Lower lobe of right lung (tissue), 2 donors: ENCODE data around the gene RBBP8NL. TPM values are rescaled to one million over a fixed set of nuclear protein-coding genes. Genes with fewer than 3 reads are reported as not detected.
A peak's percentile ranks its signal among the peaks of the same experiment; 100 is the strongest.

Experiments used
- ATAC-seq, 2 donors: fragments of 200-7000 bp; cut with Tn5 transposase; one replicate each; pipeline ENCODE4 v1.9.1; 2020 to 2022; ENCODE audit warnings: mild to moderate bottlenecking in 2 of 2, moderate library complexity in 2 of 2
- DNase-seq: peaks from one replicate; pipeline ENCODE4 v3.0.0-alpha.2; 2020
- H3K27ac ChIP-seq: fragments of 200-600 bp; one replicate; pipeline ENCODE4 v1.8.0; 2022
- H3K27me3 ChIP-seq: fragments of 200-600 bp; one replicate; pipeline ENCODE4 v1.8.0; 2022; ENCODE audit warnings: low read depth
- H3K36me3 ChIP-seq: fragments of 200-600 bp; one replicate; pipeline ENCODE4 v1.8.0; 2022; ENCODE audit warnings: mild to moderate bottlenecking
- H3K4me1 ChIP-seq: fragments of 200-600 bp; one replicate; pipeline ENCODE4 v1.8.0; 2022
- H3K4me3 ChIP-seq: fragments of 200-600 bp; one replicate; pipeline ENCODE4 v1.8.0; 2022; ENCODE audit warnings: mild to moderate bottlenecking
- H3K9me3 ChIP-seq: fragments of 200-600 bp; one replicate; pipeline ENCODE4 v1.8.0; 2022
- CTCF ChIP-seq: fragments of 200-600 bp; IDR thresholded peaks from one replicate; pipeline ENCODE4 v1.8.0; 2022; ENCODE audit warnings: antibody characterized with exemption, mild to moderate bottlenecking
- intact Hi-C: fragments of 100-400 bp; cut with DNase I; formaldehyde crosslinking; loops from one replicate; pipeline ENCODE4 v1.11.0; 2022
- total RNA-seq: library from RNA; stranded (reverse); fragmentation: NEBNext Ultra II Directional; extraction: Animal tissue kit (Norgen Biotek cat#: 25700); gene quantifications from one replicate; pipeline ENCODE4 v1.2.1, GENCODE V29; 2021
- donor health status: DM: no; HTN: yes; CAD: no; lungs with severe emphysema.

Gene RBBP8NL
- total RNA-seq, 1 donor from 2014 or later = 2.0 TPM

DNA sequence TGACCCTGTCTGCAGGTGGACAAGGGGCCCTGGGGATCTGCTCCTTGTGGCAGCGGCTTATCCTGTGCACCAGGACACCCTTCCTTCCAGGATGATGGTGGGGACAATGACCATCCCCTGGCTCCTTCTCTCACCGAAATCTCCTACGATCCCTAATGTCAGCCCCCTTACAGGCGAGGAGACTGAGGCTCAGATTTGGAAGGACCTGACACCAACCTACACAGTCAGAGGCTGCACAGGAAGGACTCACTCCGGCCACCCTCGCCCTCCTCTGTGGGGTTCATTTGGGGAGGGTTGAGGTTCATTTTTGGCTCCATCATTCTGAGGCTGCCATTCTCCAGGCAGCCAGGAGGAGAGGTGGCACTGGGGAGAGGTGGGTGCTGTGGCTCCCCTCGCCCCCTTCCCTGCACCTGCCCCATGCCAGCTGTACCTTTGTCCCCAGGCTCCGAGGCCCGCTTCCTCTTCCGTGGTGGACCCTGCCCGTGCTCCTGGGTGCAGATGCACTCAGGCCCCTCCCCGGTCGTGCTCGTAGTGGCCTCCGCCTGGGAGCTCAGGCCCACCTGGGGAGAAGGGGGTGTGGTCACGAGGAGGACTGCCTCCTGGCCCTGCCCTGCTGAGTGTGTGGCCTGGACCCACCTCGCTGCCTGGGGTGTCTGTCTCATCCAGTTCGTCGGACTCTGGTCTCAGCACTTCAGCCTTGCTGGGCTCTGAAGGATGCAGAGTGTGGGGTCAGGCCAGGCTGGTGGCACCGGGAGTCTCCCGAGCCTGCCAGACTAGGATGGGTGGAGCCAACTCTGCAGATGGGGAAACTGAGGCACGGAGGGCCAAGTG, 14.9 kb downstream of the RBBP8NL start:
- DNase-seq = no peak
- intact Hi-C loops = no loop called here
- H3K27ac ChIP-seq = no peak overlapping the region

DNA sequence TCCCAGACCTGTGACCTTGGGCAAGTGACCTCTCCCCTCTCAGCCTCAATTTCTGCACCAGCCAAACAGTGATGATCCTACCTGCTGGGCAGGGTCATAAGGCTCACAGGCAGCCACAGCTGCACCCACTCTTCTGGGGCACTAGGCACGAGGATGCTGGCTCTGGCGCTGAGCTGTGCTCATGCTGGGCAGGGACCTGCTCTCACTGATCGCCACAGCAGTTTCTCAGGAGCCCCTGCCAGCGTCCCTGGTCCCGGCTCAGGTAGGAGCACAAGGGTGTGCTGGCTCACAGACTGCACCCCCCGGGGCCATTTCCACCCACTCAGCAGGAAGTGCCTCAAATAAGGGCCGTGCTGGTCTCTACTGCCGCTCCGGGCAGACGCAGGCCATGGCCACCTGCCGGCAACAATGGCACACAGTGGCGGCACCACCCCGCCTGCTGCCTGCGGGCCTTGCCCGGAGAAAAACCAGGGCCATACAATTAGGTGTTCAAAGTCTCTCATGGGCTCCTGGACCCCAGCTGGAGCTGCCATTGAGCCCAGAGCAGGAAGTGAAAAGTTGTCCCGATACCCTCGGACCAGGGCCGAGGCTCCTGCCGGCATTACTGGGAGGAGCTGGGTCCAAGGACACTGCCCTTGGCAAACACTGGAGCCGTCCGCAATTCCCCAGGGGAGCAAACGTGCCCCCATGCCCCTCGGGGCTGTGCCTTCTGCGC, 15.7 kb downstream of the RBBP8NL start:
- H3K27ac ChIP-seq = no peak overlapping the region
- no peak for DNase-seq
- no peaks in the 10 kb centered on the region for H3K36me3 ChIP-seq
- no peak overlapping the region for H3K4me3 ChIP-seq
- no peak for TF ChIP-seq CTCF
- H3K27me3 ChIP-seq = no peaks in the 10 kb centered on the region
- H3K9me3 ChIP-seq = no peaks in the 10 kb centered on the region
- H3K4me1 ChIP-seq = peaks cover 18% of the 10 kb centered on the region
- ATAC-seq = no peak
- intact Hi-C loops = no loop called here

More for the DNA sequence above, 14.9 kb downstream of the RBBP8NL start:
- Histone ChIP-seq H3K27me3 (no peaks in the 10 kb centered on the region), H3K4me3 (no peak overlapping the region), H3K36me3 (no peaks in the 10 kb centered on the region), H3K9me3 (no peaks in the 10 kb centered on the region), H3K4me1 (peaks cover 17% of the 10 kb centered on the region)
- TF ChIP-seq CTCF = no peak
- no peak for ATAC-seq

DNA sequence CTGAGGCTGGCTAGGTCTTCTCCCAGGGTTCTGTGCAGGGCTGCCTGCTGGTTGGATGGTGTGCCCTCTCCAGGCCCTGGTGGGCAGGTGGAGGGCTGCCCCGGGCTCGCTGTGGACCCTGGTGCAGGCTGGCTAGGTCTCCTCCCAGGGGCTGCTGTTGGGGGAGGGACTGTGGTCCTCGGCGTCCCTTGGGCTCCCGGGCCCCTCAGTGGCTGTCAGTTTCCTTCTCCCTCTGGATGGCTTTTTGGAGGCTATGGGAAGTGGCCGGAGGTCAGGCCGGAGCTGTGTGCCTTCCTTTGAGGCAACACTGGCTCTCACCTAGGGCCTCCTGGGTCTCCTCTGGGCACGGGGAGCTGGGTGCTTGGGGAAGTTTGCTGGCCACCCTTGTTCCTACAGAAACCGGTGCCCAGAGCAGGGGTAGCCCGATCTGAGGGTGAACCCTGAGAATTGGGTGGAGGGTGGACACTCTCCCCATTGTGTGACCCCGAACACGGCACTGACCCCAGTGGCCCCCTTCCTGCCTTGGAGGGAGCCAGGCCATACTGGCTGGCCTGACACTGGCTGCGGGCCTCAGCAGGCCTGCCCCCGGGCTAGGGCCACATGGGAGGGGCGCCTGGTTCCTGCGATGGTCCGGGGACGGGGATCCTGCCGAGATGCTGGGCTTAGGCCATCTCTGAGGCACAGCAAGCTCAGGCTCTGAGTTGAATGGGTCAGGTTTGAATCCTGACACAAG, 16.4 kb downstream of the RBBP8NL start:
- ATAC-seq (no peak), DNase-seq (no peak)
- Histone ChIP-seq H3K27me3 (no peaks in the 10 kb centered on the region), H3K4me3 (no peak overlapping the region), H3K4me1 (peaks cover 25% of the 10 kb centered on the region), H3K9me3 (no peaks in the 10 kb centered on the region), H3K36me3 (no peaks in the 10 kb centered on the region), H3K27ac (no peak overlapping the region)
- intact Hi-C loops = no loop called here
- TF ChIP-seq CTCF = no peak

DNA sequence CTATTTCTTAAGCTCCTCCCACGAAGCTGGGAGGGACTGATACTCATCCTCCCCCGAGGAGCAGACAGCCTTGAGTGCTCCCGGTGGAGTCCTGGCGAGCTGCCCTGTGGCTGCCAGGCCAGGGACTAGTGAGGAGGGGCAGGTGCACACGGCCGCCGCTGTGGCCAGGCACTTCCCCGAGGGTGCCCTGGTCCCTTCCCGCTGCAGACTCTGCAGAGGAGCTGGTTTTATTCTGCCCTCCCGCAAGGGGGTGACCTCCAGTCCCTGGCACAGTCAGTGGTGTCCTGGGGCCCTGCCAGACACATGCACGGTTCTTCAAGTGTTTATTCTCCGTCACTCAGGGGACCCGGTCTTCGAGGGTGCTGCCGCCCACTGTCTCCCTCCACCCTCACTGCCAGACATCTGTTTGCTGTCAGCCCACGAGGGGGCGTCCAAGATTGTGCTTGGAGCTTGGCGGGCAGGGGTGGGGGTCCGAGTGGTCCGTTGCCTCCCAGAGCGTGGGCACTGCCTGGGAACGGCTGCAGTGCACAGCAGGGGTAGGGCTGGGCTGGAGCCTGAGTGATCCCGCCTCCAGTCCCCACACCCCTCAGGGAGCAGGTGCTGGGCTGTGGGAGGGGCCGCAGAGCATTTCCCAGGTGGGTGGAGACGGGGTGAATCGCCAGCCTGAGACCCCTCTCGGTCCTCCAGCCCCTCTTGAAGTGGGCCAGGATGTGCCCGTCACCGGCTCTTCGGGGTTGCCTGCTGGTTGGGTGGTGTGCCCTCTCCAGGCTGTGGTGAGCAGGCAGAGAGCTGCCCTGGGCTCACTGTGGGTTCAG, 17.2 kb downstream of the RBBP8NL start:
- no peak overlapping the region for H3K27ac ChIP-seq
- peak; percentile 23 to 46 for ATAC-seq
- peak; percentile 76 for DNase-seq
- no peaks in the 10 kb centered on the region for H3K36me3 ChIP-seq
- peak; percentile 46 for TF ChIP-seq CTCF
- peaks cover 33% of the 10 kb centered on the region for H3K4me1 ChIP-seq
- H3K27me3 ChIP-seq = no peaks in the 10 kb centered on the region
- no peaks in the 10 kb centered on the region for H3K9me3 ChIP-seq
- peak overlapping the region; percentile 13 for H3K4me3 ChIP-seq
- intact Hi-C loops = no loop called here
